H9 (cell line): ENCODE data around the gene TNRC18. TPM values are rescaled to one million over a fixed set of nuclear protein-coding genes. Genes with fewer than 3 reads are reported as not detected.

Experiments used
- DNase-seq: peaks from one replicate; pipeline ENCODE4 v3.0.0-alpha.2; 2017
- H2AFZ ChIP-seq: one replicate; pipeline ENCODE4 v1.6.1; 2013; ENCODE audit warnings: mild to moderate bottlenecking, low read length, control low read depth, moderate library complexity
- H2AK5ac ChIP-seq: 2 replicates; pipeline ENCODE4 v1.6.1; 2013; ENCODE audit warnings: low read length, control low read depth, mixed read lengths; ENCODE audit not compliant: insufficient read length
- H2BK120ac ChIP-seq: one replicate; pipeline ENCODE4 v1.6.1; 2013; ENCODE audit warnings: low read depth, mild to moderate bottlenecking, low read length, control low read depth, inconsistent platforms; ENCODE audit not compliant: poor library complexity, severe bottlenecking
- H2BK12ac ChIP-seq: 2 replicates; pipeline ENCODE4 v1.6.1; 2013; ENCODE audit warnings: low read length, control low read depth, mixed read lengths, low read depth; ENCODE audit not compliant: insufficient read length
- H2BK15ac ChIP-seq: 2 replicates; pipeline ENCODE4 v1.6.1; 2013; ENCODE audit warnings: low read depth, low read length, control low read depth
- H2BK20ac ChIP-seq: one replicate; pipeline ENCODE4 v1.6.1; 2013; ENCODE audit warnings: low read depth, mild to moderate bottlenecking, low read length, control low read depth, inconsistent platforms; ENCODE audit not compliant: poor library complexity, severe bottlenecking
- H2BK5ac ChIP-seq: 2 replicates; pipeline ENCODE4 v1.6.1; 2013; ENCODE audit warnings: low read length, control low read depth, mixed read lengths; ENCODE audit not compliant: insufficient read length
- H3K14ac ChIP-seq: 2 replicates; pipeline ENCODE4 v1.6.1; 2013; ENCODE audit warnings: low read length, control low read depth; ENCODE audit not compliant: insufficient read depth
- H3K18ac ChIP-seq: 2 replicates; pipeline ENCODE4 v1.6.1; 2013; ENCODE audit warnings: low read depth, mild to moderate bottlenecking, mixed read lengths, low read length, control low read depth; ENCODE audit not compliant: insufficient read length
- H3K23ac ChIP-seq: 2 replicates; pipeline ENCODE4 v1.6.1; 2013; ENCODE audit warnings: low read length, control low read depth, mixed read lengths, low read depth; ENCODE audit not compliant: insufficient read length
- H3K23me2 ChIP-seq: 2 replicates; pipeline ENCODE4 v1.6.1; 2013; ENCODE audit warnings: low read depth, mild to moderate bottlenecking, mixed read lengths, low read length, control low read depth; ENCODE audit not compliant: insufficient read length, poor library complexity, severe bottlenecking
- H3K27ac ChIP-seq: 2 replicates; pipeline ENCODE4 v1.5.1; 2013; ENCODE audit warnings: low read length, control low read depth, mixed read lengths, low read depth; ENCODE audit not compliant: insufficient read length
- H3K27me3 ChIP-seq: 2 replicates; pipeline ENCODE4 v1.6.1; 2013; ENCODE audit warnings: low read length, control low read depth, inconsistent platforms; ENCODE audit not compliant: insufficient read depth
- H3K4ac ChIP-seq: 2 replicates; pipeline ENCODE4 v1.6.1; 2013; ENCODE audit warnings: low read depth, mild to moderate bottlenecking, control low read depth, inconsistent platforms, low read length, moderate library complexity
- H3K4me1 ChIP-seq: 2 replicates; pipeline ENCODE4 v1.6.1; 2013; ENCODE audit warnings: low read length, control low read depth, inconsistent platforms; ENCODE audit not compliant: insufficient read depth
- H3K4me2 ChIP-seq: 2 replicates; pipeline ENCODE4 v1.6.1; 2013; ENCODE audit warnings: low read length, control low read depth, mixed read lengths; ENCODE audit not compliant: insufficient read length, insufficient read depth
- H3K56ac ChIP-seq: 2 replicates; pipeline ENCODE4 v1.6.1; 2013; ENCODE audit warnings: low read depth, mild to moderate bottlenecking, mixed read lengths, low read length, control low read depth; ENCODE audit not compliant: insufficient read length
- H3K79me1 ChIP-seq: 2 replicates; pipeline ENCODE4 v1.6.1; 2013; ENCODE audit warnings: low read depth, mild to moderate bottlenecking, moderate library complexity, low read length, control low read depth, inconsistent platforms; ENCODE audit not compliant: insufficient read depth, poor library complexity, severe bottlenecking
- H3K79me2 ChIP-seq: 2 replicates; pipeline ENCODE4 v1.6.1; 2013; ENCODE audit warnings: low read length, control low read depth, inconsistent platforms; ENCODE audit not compliant: insufficient read depth
- H3K9ac ChIP-seq: 2 replicates; pipeline ENCODE4 v1.6.1; 2013; ENCODE audit warnings: low read length, control low read depth, mixed read lengths; ENCODE audit not compliant: insufficient read length; ENCODE audit errors: extremely low read depth
- H3K9me3 ChIP-seq: one replicate; pipeline ENCODE4 v1.6.1; 2013; ENCODE audit warnings: low read depth, low read length, inconsistent platforms; ENCODE audit not compliant: control insufficient read depth
- H3T11ph ChIP-seq: one replicate; pipeline ENCODE4 v1.6.1; 2013; ENCODE audit warnings: mild to moderate bottlenecking, low read length, control low read depth, inconsistent platforms
- H4K20me1 ChIP-seq: one replicate; pipeline ENCODE4 v1.6.1; 2013; ENCODE audit not compliant: control insufficient read depth, insufficient read length, insufficient read depth
- H4K5ac ChIP-seq: 2 replicates; pipeline ENCODE4 v1.6.1; 2013; ENCODE audit warnings: low read depth, mild to moderate bottlenecking, mixed read lengths, low read length, control low read depth; ENCODE audit not compliant: insufficient read length
- H4K8ac ChIP-seq: replicated peaks from 2 replicates; pipeline ENCODE4 v1.6.1; 2013; ENCODE audit warnings: low read length, control low read depth, mixed read lengths, low read depth; ENCODE audit not compliant: insufficient read length
- H4K91ac ChIP-seq: 2 replicates; pipeline ENCODE4 v1.6.1; 2013; ENCODE audit warnings: low read depth, mild to moderate bottlenecking, moderate library complexity, mixed read lengths, low read length, control low read depth; ENCODE audit not compliant: insufficient read length
- H3K27ac Mint-ChIP-seq, 3 experiments: 2 replicates in 2 of 3; 3 replicates in 1 of 3; pipeline ENCODE4 v1.8.0; 2020 to 2021; ENCODE audit warnings: mixed read lengths in 3 of 3, mild to moderate bottlenecking in 1 of 3, moderate library complexity in 1 of 3
- H3K27me3 Mint-ChIP-seq: 2 replicates; pipeline ENCODE4 v1.8.0; 2021; ENCODE audit warnings: low read depth, mild to moderate bottlenecking, moderate library complexity, mixed read lengths
- H3K36me3 Mint-ChIP-seq, 3 experiments: 2 replicates in 2 of 3; 3 replicates in 1 of 3; pipeline ENCODE4 v1.8.0; 2020 to 2021; ENCODE audit warnings: low read depth in 3 of 3, mixed read lengths in 3 of 3; ENCODE audit not compliant: insufficient read depth in 1 of 3
- H3K4me1 Mint-ChIP-seq, 2 experiments: 2 replicates each; pipeline ENCODE4 v1.8.0; 2020; ENCODE audit warnings: mixed read lengths in 2 of 2
- H3K4me3 Mint-ChIP-seq, 2 experiments: 2 replicates in 1 of 2; 3 replicates in 1 of 2; pipeline ENCODE4 v1.8.0; 2020 to 2021; ENCODE audit warnings: mild to moderate bottlenecking in 2 of 2, mixed read lengths in 2 of 2, moderate library complexity in 1 of 2
- H3K9me3 Mint-ChIP-seq, 2 experiments: 2 replicates in 1 of 2; 3 replicates in 1 of 2; pipeline ENCODE4 v1.8.0; 2020; ENCODE audit warnings: mild to moderate bottlenecking in 2 of 2, mixed read lengths in 2 of 2, moderate library complexity in 1 of 2
- CTCF ChIP-seq: fragments of 200-600 bp; sonication (generic); conservative IDR thresholded peaks from 3 replicates; pipeline ENCODE4 v1.8.0; 2021; ENCODE audit warnings: antibody characterized with exemption, mild to moderate bottlenecking
- WGBS: extraction: QIAGEN DNeasy Blood & Tissue Kit; methylation state at CpG from one replicate; pipeline ENCODE4 v1.1.7; 2013; ENCODE audit warnings: missing lambda C conversion rate, low lambda C conversion rate, mixed read lengths; ENCODE audit not compliant: insufficient read length; ENCODE audit errors: extremely low coverage; 5-methylcytosine and 5-hydroxymethylcytosine counted together
- total RNA-seq: library from RNA; stranded (reverse); gene quantifications from 2 replicates; pipeline ENCODE4 v1.2.1, GENCODE V29; 2021

The TNRC18 gene
- total RNA-seq, 1 experiment from 2014 or later: 21.2 TPM

- Histone ChIP-seq H3K4me2 (no peak overlapping the region), H3K56ac (no peak overlapping the region), H2AK5ac (no peak overlapping the region), H2BK15ac (no peak overlapping the region), H3K18ac (no peak overlapping the region), H2BK5ac (no peak overlapping the region), H3K14ac (no peak overlapping the region), H2BK120ac (no peak overlapping the region), H4K5ac (no peak overlapping the region), H3K79me1 (no peaks in the 10 kb centered on the region), H4K8ac (no peak overlapping the region), H2BK20ac (no peak overlapping the region), H3K79me2 (no peaks in the 10 kb centered on the region), H3K4ac (no peak overlapping the region), H4K91ac (no peak overlapping the region), H3K9me3 (no peaks in the 10 kb centered on the region), H3K27ac (no peak overlapping the region), H2BK12ac (no peak overlapping the region), H3K27me3 (no peaks in the 10 kb centered on the region), H3K9ac (no peak overlapping the region), H3K23me2 (no peaks in the 10 kb centered on the region), H3T11ph (no peak overlapping the region), H3K23ac (no peak overlapping the region), H3K4me1 (no peaks in the 10 kb centered on the region), H2AFZ (no peak overlapping the region), H4K20me1 (no peaks in the 10 kb centered on the region)
- no CpG with 5 or more reads among the region's 22 CpGs for WGBS
- 0 out of 4 replicates have a peak, but pooled peaks cover 0 to 10% of the 10 kb centered on the region in 2 experiments for H3K4me1 Mint-ChIP-seq
- H3K36me3 Mint-ChIP-seq: peaks cover 0 to 5% (median 5%) of the 10 kb centered on the region in 3 experiments; a peak in 3 of 7 replicates
- no peak overlapping the region for H3K27ac Mint-ChIP-seq
- TF ChIP-seq CTCF: no peak
- H3K9me3 Mint-ChIP-seq: no peaks in the 10 kb centered on the region
- no peaks in the 10 kb centered on the region for H3K27me3 Mint-ChIP-seq
- no peak overlapping the region for H3K4me3 Mint-ChIP-seq
- DNase-seq: no peak
Observed at GRCh38 chr7:5470816-5471215, 47.2 kb upstream of the TNRC18 start.
